Cardiac fibroblast (primary cell): ENCODE measurements around the gene POM121C.
A peak's percentile ranks its signal among the peaks of the same experiment; 100 is the strongest.
"Not testable (repeated sequence)": the region's sequence is repeated elsewhere in the genome, so short reads cannot be mapped to it uniquely, and the experiment has no call there.

ENCODE experiments used
- DNase-seq, 2 donors: peaks; one replicate each; pipeline versions ENCODE4 v3.0.0 to v3.0.0-alpha.2; 2010; ENCODE audit warnings: low read depth in 2 of 2
- H3K4me3 ChIP-seq, 2 donors: replicated peaks in 1 of 2; 1 replicate in 1 of 2; 2 replicates in 1 of 2; pipeline ENCODE4 v1.5.1; 2011; ENCODE audit warnings: low read depth in 2 of 2, low read length in 2 of 2, mild to moderate bottlenecking in 2 of 2, moderate library complexity in 1 of 2
- TF ChIP-seq, protein P1 (sequence below): IDR thresholded peaks from one replicate; pipeline ENCODE4 v1.5.1; 2011; ENCODE audit warnings: low read depth, mild to moderate bottlenecking, low read length, inconsistent platforms

The POM121C gene

DNA sequence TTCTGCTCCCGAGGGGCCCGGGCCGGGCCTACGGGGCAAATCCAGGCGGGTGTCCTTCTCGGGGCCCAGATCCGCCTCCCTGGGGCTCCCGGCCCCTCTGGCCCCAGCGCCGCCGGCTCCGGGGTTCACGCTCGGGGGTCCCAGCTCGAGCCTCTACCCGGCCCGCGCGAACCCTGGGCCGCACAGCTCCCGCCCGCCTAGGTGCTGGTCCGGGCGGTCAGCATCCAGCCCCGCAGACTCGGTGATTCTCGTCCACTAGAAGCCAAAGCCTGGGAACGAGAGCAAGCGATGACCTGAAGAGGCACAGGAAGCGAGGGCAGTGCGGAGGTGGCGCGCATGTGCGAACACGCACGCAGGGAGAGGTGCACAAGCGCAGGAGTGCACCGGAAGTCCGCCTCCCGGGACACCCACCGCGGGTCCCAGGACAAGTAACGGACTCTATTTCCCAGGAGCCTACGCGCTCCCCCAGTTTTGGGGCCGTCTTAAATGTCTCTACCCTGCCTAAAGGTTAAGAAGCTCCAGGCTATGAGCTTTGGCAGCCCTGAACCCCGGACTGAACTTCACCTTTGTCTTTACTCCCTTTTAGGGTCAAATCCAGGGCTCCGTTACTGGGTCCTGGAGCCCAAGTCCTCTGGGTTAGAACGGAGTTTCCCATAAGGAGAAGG, at the start of gene POM121C:
Gene POM121C (minus strand): TSS at position 321 of the 665 bp plus-strand sequence. CDS start 44,803 bp downstream, outside the sequence.
- H3K4me3 ChIP-seq, result peak within 1 kb of the TSS; percentile 67 to 74
- peak; percentile 88 to 94 for DNase-seq

DNA sequence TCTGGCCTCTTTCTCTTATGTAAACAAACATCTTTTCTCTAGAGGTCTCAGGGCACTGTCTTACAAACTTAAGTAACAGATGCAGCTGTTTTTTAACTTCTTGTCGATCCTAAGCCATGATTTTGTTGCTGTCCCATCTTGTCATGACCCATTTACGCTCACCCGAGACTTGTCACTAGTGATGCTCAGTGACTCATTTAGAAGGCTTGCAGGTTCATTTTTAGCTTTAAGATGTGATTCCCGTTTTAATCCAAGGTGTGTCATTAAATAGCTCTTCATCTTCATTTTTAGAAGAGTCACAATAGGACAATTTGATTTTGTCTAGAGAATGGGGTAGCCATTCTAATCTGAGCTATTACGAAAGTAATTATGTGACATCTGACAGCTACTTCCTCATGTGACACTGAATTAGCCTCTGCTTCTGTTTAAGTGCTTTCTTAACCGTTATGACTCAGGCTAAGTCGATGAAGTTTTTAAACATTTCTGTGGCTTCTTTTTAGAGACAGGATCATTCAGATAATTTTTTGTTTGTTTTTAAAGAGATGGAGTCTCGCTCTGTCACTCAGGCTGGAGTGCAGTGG, 48.7 kb upstream of the POM121C start:
- DNase-seq, result peak; percentile 35 to 63
- TF ChIP-seq, protein P1, sequence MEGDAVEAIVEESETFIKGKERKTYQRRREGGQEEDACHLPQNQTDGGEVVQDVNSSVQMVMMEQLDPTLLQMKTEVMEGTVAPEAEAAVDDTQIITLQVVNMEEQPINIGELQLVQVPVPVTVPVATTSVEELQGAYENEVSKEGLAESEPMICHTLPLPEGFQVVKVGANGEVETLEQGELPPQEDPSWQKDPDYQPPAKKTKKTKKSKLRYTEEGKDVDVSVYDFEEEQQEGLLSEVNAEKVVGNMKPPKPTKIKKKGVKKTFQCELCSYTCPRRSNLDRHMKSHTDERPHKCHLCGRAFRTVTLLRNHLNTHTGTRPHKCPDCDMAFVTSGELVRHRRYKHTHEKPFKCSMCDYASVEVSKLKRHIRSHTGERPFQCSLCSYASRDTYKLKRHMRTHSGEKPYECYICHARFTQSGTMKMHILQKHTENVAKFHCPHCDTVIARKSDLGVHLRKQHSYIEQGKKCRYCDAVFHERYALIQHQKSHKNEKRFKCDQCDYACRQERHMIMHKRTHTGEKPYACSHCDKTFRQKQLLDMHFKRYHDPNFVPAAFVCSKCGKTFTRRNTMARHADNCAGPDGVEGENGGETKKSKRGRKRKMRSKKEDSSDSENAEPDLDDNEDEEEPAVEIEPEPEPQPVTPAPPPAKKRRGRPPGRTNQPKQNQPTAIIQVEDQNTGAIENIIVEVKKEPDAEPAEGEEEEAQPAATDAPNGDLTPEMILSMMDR, result no peak
- no peak overlapping the region for H3K4me3 ChIP-seq

- TF ChIP-seq, protein P1, result no peak
- H3K4me3 ChIP-seq, result no peak overlapping the region
- DNase-seq, result no peak
Measured at GRCh38 chr7:75533926-75534325, 47.8 kb upstream of the POM121C start.

- H3K4me3 ChIP-seq, result no peak overlapping the region
- TF ChIP-seq, protein P1, result no peak
- no peak for DNase-seq
Measured at GRCh38 chr7:75532639-75533038, 46.5 kb upstream of the POM121C start.

- TF ChIP-seq, protein P1, result no peak
- no peak for DNase-seq
Measured at GRCh38 chr7:75531359-75531821, 45.3 kb upstream of the POM121C start.

GRCh38 chr7:75527224-75527722, 41.2 kb upstream of the POM121C start:
- not testable (repeated sequence) for DNase-seq

More at GRCh38 chr7:75531359-75531821, 45.3 kb upstream of the POM121C start:
- no peak overlapping the region for H3K4me3 ChIP-seq

DNA sequence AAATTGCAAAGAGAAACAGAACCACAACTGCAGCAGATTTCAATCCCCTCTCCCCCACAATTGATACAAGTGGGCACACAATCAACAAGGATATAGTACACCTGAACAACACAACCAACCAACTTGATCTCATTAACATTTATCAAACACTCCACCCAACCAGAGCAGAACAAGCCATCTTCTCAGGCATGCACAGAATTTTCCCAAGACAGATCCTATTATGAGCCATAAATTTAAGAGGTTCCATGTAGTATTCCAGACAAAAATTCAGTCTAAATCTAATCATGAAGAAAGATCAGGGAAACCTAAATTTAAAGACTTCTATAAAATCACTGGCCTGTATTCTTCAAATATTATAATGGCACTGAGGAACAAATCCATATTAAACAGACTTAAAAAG, 35.6 kb upstream of the POM121C start:
- H3K4me3 ChIP-seq, DNase-seq: not testable (repeated sequence)

More at GRCh38 chr7:75527224-75527722, 41.2 kb upstream of the POM121C start:
- H3K4me3 ChIP-seq, result peak overlapping the region; percentile 81 to 90

DNA sequence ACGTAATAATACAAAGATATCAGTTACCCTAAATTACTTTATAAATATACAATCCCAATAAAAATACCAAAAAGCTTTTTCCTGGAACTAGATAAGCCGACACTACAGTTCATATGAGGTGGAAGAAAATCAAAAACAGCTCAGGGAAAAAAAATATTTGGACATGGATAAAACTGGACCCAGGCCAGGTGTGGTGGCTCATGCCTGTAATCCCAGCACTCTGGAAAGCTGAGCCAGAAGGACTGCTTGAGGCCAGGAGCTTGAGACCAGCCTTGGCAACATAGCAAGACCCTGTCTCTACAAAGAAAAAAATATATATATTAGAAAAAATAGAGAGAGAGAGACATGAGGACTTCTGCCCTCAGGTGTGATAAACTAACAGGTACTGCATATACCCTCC, 32.7 kb upstream of the POM121C start:
- not testable (repeated sequence) for H3K4me3 ChIP-seq
- DNase-seq, result peak in 1 of 2 donors; percentile 18

DNA sequence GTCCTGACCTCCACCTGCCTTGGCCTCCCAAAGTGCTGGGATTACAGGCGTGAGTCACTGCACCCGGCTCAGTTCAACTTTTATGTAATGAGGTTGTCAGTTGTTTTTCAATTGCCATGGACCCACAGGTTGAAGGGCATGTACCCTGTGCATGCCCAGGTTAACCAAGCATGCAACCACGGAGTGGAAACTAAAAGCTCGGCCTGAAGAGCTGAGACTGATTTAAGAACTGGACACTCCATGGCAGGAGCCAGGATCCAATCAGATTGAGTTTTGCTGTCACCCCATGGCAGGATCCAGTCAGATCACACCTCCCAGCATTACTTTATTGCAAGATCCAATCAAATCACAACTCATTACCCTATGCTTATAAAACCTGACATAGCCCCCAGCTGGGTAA, 22.9 kb upstream of the POM121C start:
- H3K4me3 ChIP-seq, DNase-seq: not testable (repeated sequence)

- DNase-seq, H3K4me3 ChIP-seq: not testable (repeated sequence)
Measured at GRCh38 chr7:75492020-75492419, 5.9 kb upstream of the POM121C start, which contains the start of gene SPDYE5. Gene SPDYE5 (plus strand): TSS chr7:75492320. CDS start chr7:75494048, 1,728 bp downstream.

GRCh38 chr7:75485355-75485978, 632 bp downstream of the POM121C start:
- peak overlapping the region; percentile 67 to 74 for H3K4me3 ChIP-seq
- DNase-seq, result peak in 1 of 2 donors; percentile 5

DNA sequence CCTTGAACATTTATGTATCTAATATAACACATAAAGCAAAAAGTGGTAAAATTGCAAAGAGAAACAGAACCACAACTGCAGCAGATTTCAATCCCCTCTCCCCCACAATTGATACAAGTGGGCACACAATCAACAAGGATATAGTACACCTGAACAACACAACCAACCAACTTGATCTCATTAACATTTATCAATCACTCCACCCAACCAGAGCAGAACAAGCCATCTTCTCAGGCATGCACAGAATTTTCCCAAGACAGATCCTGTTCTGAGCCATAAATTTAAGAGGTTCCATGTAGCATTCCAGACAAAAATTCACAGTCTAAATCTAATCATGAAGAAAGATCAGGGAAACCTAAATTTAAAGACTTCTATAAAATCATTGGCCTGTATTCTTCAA, 5.8 kb downstream of the POM121C start:
- not testable (repeated sequence) for H3K4me3 ChIP-seq, DNase-seq

GRCh38 chr7:75477457-75477856, 8.6 kb downstream of the POM121C start:
- not testable (repeated sequence) for H3K4me3 ChIP-seq
- peak in 1 of 2 donors; percentile 3 for DNase-seq
